ENCODE measurements around the gene ITGA1.

The ITGA1 gene

GRCh38 chr5:52990528-52990925 is 202.8 kb downstream of the ITGA1 start:
- no peak overlapping the region for H3K27ac ChIP-seq
- TF ChIP-seq CTCF (conservative IDR thresholded peaks at IDR 0.05) = no peak
- TF ChIP-seq ZFX (IDR thresholded peaks at IDR 0.05) = no peak

- H3K27ac ChIP-seq = no peak overlapping the region
- TF ChIP-seq CTCF (conservative IDR thresholded peaks at IDR 0.05) (no peak), ZFX (IDR thresholded peaks at IDR 0.05) (no peak)
Observed at GRCh38 chr5:52993367-52993766, 205.7 kb downstream of the ITGA1 start.

GRCh38 chr5:52994266-52994665 is 206.6 kb downstream of the ITGA1 start:
- no peak overlapping the region for H3K27ac ChIP-seq
- TF ChIP-seq CTCF (conservative IDR thresholded peaks at IDR 0.05) (no peak), ZFX (IDR thresholded peaks at IDR 0.05) (no peak)

GRCh38 chr5:52995095-52995494 is 207.4 kb downstream of the ITGA1 start:
- no peak for TF ChIP-seq CTCF (conservative IDR thresholded peaks at IDR 0.05)
- no peak overlapping the region for H3K27ac ChIP-seq

- TF ChIP-seq ZFX (IDR thresholded peaks at IDR 0.05) = no peak
- TF ChIP-seq CTCF (conservative IDR thresholded peaks at IDR 0.05) = no peak
- H3K27ac ChIP-seq = no peak overlapping the region
Observed at GRCh38 chr5:52995914-52996313, 208.2 kb downstream of the ITGA1 start.

- H3K27ac ChIP-seq = no peak overlapping the region
- TF ChIP-seq CTCF (conservative IDR thresholded peaks at IDR 0.05) (no peak), ZFX (IDR thresholded peaks at IDR 0.05) (no peak)
Observed at GRCh38 chr5:52996979-52997378, 209.3 kb downstream of the ITGA1 start.

GRCh38 chr5:52997424-52997823 is 209.7 kb downstream of the ITGA1 start:
- TF ChIP-seq CTCF (conservative IDR thresholded peaks at IDR 0.05) = no peak
- no peak for TF ChIP-seq ZFX (IDR thresholded peaks at IDR 0.05)
- no peak overlapping the region for H3K27ac ChIP-seq
